ENCODE results near the gene AADACL2. TPM values are rescaled to one million over a fixed set of nuclear protein-coding genes. Genes with fewer than 3 reads are reported as not detected.

Gene AADACL2
- total RNA-seq, 1 donor from 2014 or later, result not detected

DNA sequence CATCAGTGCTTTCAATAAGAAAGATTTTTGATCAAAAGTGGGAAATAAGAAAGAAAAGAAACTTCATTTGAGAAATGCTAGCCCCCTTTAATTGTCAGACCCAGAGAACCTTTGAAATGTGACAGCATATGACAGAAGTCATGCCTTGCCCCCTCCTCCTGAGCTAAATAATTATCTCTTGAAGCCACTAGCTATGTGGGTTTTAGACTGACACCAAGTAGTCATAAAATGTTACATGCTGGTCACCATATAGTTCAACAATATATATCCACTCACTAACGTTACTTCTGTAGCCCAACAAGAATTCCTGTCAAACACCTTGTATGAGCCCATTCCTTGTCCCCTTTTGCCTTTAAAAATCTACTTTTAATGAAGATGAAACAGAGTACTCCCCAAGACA lies 43.1 kb upstream of the AADACL2 start:
- no peaks in the 10 kb centered on the region for H3K4me1 Mint-ChIP-seq (ENCODE audit: low read depth, unreplicated experiment)
- no peak overlapping the region for H3K4me3 Mint-ChIP-seq (ENCODE audit: unreplicated experiment)
- no peaks in the 10 kb centered on the region for H3K36me3 Mint-ChIP-seq (ENCODE audit: unreplicated experiment)

DNA sequence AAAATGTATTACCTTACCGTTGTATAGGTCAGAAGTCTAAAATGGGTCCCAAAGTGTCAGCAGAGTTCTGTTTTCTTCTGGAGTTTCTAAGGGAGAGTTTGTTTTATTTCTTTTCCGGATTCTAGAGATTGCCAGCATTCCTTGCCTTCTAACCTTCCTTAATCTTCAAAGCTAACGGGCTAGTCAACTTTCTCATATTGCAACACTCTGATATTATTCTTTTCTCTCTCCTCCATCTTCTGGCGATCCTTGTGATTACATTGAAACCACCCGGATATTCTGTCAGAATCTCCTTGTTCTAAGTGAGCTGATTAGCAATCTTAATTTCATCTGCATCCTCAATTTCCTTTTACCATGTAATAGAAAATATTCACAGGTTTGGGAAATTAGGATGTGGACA lies 36.2 kb upstream of the AADACL2 start:
- H3K9me3 Mint-ChIP-seq (ENCODE audit: unreplicated experiment), result no peaks in the 10 kb centered on the region
- H3K27me3 Mint-ChIP-seq (ENCODE audit: unreplicated experiment), result no peaks in the 10 kb centered on the region
- no peak overlapping the region for H3K4me3 Mint-ChIP-seq (ENCODE audit: unreplicated experiment)
- peaks cover 7% of the 10 kb centered on the region for H3K36me3 Mint-ChIP-seq (ENCODE audit: unreplicated experiment)
- no peak overlapping the region for H3K27ac Mint-ChIP-seq (ENCODE audit: unreplicated experiment)
- TF ChIP-seq, protein P1, sequence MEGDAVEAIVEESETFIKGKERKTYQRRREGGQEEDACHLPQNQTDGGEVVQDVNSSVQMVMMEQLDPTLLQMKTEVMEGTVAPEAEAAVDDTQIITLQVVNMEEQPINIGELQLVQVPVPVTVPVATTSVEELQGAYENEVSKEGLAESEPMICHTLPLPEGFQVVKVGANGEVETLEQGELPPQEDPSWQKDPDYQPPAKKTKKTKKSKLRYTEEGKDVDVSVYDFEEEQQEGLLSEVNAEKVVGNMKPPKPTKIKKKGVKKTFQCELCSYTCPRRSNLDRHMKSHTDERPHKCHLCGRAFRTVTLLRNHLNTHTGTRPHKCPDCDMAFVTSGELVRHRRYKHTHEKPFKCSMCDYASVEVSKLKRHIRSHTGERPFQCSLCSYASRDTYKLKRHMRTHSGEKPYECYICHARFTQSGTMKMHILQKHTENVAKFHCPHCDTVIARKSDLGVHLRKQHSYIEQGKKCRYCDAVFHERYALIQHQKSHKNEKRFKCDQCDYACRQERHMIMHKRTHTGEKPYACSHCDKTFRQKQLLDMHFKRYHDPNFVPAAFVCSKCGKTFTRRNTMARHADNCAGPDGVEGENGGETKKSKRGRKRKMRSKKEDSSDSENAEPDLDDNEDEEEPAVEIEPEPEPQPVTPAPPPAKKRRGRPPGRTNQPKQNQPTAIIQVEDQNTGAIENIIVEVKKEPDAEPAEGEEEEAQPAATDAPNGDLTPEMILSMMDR (IDR thresholded peaks at IDR 0.05; ENCODE audit: partially characterized antibody, unreplicated experiment), result no peak
- no peaks in the 10 kb centered on the region for H3K4me1 Mint-ChIP-seq (ENCODE audit: low read depth, unreplicated experiment)
- no peak for DNase-seq

More for the DNA sequence above, 43.1 kb upstream of the AADACL2 start:
- TF ChIP-seq, protein P1 (IDR thresholded peaks at IDR 0.05; ENCODE audit: partially characterized antibody, unreplicated experiment), result no peak
- no peaks in the 10 kb centered on the region for H3K9me3 Mint-ChIP-seq (ENCODE audit: unreplicated experiment)
- no peak for DNase-seq
- H3K27me3 Mint-ChIP-seq (ENCODE audit: unreplicated experiment), result no peaks in the 10 kb centered on the region
- no peak overlapping the region for H3K27ac Mint-ChIP-seq (ENCODE audit: unreplicated experiment)

DNA sequence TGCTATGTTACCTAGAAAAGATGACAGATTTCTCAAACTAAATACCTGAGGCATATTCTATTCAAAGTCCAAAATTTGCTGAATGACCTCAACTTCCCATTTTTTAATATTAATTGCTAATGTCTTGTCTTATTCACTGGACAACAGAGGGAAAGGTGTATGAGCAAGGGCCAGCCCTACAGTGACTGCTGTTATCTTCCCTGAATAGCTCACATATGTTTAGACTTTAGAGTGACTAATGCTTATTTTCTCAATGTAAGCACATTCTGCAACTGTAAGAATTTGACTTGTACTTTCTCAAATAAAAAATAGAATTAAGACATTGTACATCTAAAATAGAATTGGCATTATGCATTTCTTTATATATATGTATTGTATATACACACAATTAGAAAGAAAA lies 26.5 kb upstream of the AADACL2 start:
- no peaks in the 10 kb centered on the region for H3K27me3 Mint-ChIP-seq (ENCODE audit: unreplicated experiment)
- H3K27ac Mint-ChIP-seq (ENCODE audit: unreplicated experiment), result no peak overlapping the region
- no peak overlapping the region for H3K4me3 Mint-ChIP-seq (ENCODE audit: unreplicated experiment)
- H3K4me1 Mint-ChIP-seq (ENCODE audit: low read depth, unreplicated experiment), result no peaks in the 10 kb centered on the region
- TF ChIP-seq, protein P1 (IDR thresholded peaks at IDR 0.05; ENCODE audit: partially characterized antibody, unreplicated experiment), result no peak
- peaks cover 3% of the 10 kb centered on the region for H3K9me3 Mint-ChIP-seq (ENCODE audit: unreplicated experiment)
- no peak for DNase-seq
- H3K36me3 Mint-ChIP-seq (ENCODE audit: unreplicated experiment), result no peaks in the 10 kb centered on the region

DNA sequence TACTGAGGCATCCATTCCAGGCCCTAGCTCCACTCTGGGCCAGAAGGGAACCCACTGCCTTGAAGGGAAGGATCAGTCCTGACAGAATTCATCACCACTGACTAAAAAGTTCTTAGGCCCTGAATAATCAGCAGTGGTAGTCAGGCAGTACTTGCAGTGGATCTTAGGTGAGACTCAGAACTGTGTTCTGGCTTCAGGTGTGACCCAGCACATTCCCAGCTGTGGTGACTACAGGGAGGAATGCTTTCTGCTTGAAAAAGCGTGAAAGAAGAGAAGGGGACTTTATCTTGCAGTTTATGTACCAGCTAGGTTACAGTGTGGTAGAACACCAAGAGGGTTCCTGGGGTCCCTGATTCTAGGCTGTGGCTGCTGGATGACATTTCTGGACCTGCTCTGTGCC lies 24.9 kb upstream of the AADACL2 start:
- no peaks in the 10 kb centered on the region for H3K27me3 Mint-ChIP-seq (ENCODE audit: unreplicated experiment)
- no peak for DNase-seq
- TF ChIP-seq, protein P1 (IDR thresholded peaks at IDR 0.05; ENCODE audit: partially characterized antibody, unreplicated experiment), result no peak
- H3K4me1 Mint-ChIP-seq (ENCODE audit: low read depth, unreplicated experiment), result no peaks in the 10 kb centered on the region
- no peak overlapping the region for H3K4me3 Mint-ChIP-seq (ENCODE audit: unreplicated experiment)
- H3K27ac Mint-ChIP-seq (ENCODE audit: unreplicated experiment), result no peak overlapping the region
- no peaks in the 10 kb centered on the region for H3K36me3 Mint-ChIP-seq (ENCODE audit: unreplicated experiment)
- H3K9me3 Mint-ChIP-seq (ENCODE audit: unreplicated experiment), result peaks cover 3% of the 10 kb centered on the region

DNA sequence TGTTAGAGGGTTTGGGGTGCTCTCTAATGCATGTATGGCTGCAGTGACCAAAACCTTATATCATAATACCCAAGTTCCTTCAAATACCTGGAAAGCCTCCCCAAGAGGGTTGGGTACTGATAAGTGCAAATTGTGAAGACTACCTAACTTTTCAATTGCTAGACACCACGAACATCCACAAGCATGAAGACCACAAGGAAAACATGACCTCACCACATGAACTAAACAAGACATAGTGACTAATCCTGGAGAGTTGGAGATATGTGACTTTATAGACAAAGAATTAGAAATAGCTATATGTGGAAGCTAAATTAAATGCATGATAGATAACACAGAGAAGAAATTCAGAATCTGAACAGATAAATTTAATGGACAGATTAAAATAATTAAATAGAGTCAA lies 23.9 kb upstream of the AADACL2 start:
- H3K4me3 Mint-ChIP-seq (ENCODE audit: unreplicated experiment), result no peak overlapping the region
- DNase-seq, result no peak
- TF ChIP-seq, protein P1 (IDR thresholded peaks at IDR 0.05; ENCODE audit: partially characterized antibody, unreplicated experiment), result no peak
- peaks cover 3% of the 10 kb centered on the region for H3K9me3 Mint-ChIP-seq (ENCODE audit: unreplicated experiment)
- H3K27me3 Mint-ChIP-seq (ENCODE audit: unreplicated experiment), result no peaks in the 10 kb centered on the region
- H3K27ac Mint-ChIP-seq (ENCODE audit: unreplicated experiment), result no peak overlapping the region
- no peaks in the 10 kb centered on the region for H3K36me3 Mint-ChIP-seq (ENCODE audit: unreplicated experiment)
- H3K4me1 Mint-ChIP-seq (ENCODE audit: low read depth, unreplicated experiment), result no peaks in the 10 kb centered on the region
